ENCODE results near the gene NOD1.

DNA sequence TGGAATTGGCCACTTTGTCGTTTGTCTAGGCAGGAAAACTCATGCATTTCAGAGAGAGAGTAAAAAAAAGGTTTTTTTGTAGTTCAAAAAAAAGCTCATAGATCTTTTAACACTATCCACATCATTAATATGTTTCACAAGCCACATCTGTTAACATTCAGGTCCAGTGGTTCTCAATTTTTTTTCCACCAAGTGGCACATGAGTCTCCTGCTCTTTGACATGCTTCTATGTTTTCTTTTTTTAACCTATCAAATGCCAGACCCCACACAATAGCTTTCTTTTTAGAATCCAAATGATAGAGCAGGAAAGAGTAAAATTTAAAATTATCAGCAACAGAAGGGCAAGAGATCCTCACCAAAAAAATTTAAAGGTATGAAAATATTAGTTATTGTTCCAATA, 20.3 kb downstream of the NOD1 start:
- TF ChIP-seq CTCF (IDR thresholded peaks at IDR 0.05), result no peak
- TF ChIP-seq EZH2 (IDR thresholded peaks at IDR 0.05; ENCODE audit: borderline replicate concordance, insufficient read depth, low read depth, low read length, poor library complexity, severe bottlenecking), result no peak
